Erythroblast (primary cell): Measurements from ENCODE around the gene OBSCN.

Experiments
- GATA1 ChIP-seq: IDR thresholded peaks from 2 replicates; pipeline ENCODE4 v1.6.1; 2011; ENCODE audit warnings: low read depth, mild to moderate bottlenecking, control low read depth, low read length, moderate library complexity
- POLR2A ChIP-seq: IDR thresholded peaks from 2 replicates; pipeline ENCODE4 v1.6.1; 2011; ENCODE audit warnings: mild to moderate bottlenecking, low read length

GRCh38 chr1:228213917-228214808 is 6.3 kb downstream of the OBSCN start:
- TF ChIP-seq POLR2A = no peak
- TF ChIP-seq GATA1 = no peak
